H9 (cell line): ENCODE data around the gene LSM3. TPM values are rescaled to one million over a fixed set of nuclear protein-coding genes. Genes with fewer than 3 reads are reported as not detected.
A peak's percentile ranks its signal among the peaks of the same experiment; 100 is the strongest.

ENCODE experiments used
- DNase-seq: peaks from one replicate; pipeline ENCODE4 v3.0.0-alpha.2; 2017
- H2AFZ ChIP-seq: one replicate; pipeline ENCODE4 v1.6.1; 2013; ENCODE audit warnings: mild to moderate bottlenecking, low read length, control low read depth, moderate library complexity
- H2AK5ac ChIP-seq: 2 replicates; pipeline ENCODE4 v1.6.1; 2013; ENCODE audit warnings: low read length, control low read depth, mixed read lengths; ENCODE audit not compliant: insufficient read length
- H2BK120ac ChIP-seq: one replicate; pipeline ENCODE4 v1.6.1; 2013; ENCODE audit warnings: low read depth, mild to moderate bottlenecking, low read length, control low read depth, inconsistent platforms; ENCODE audit not compliant: poor library complexity, severe bottlenecking
- H2BK12ac ChIP-seq: 2 replicates; pipeline ENCODE4 v1.6.1; 2013; ENCODE audit warnings: low read length, control low read depth, mixed read lengths, low read depth; ENCODE audit not compliant: insufficient read length
- H2BK15ac ChIP-seq: 2 replicates; pipeline ENCODE4 v1.6.1; 2013; ENCODE audit warnings: low read depth, low read length, control low read depth
- H2BK20ac ChIP-seq: one replicate; pipeline ENCODE4 v1.6.1; 2013; ENCODE audit warnings: low read depth, mild to moderate bottlenecking, low read length, control low read depth, inconsistent platforms; ENCODE audit not compliant: poor library complexity, severe bottlenecking
- H2BK5ac ChIP-seq: 2 replicates; pipeline ENCODE4 v1.6.1; 2013; ENCODE audit warnings: low read length, control low read depth, mixed read lengths; ENCODE audit not compliant: insufficient read length
- H3K14ac ChIP-seq: 2 replicates; pipeline ENCODE4 v1.6.1; 2013; ENCODE audit warnings: low read length, control low read depth; ENCODE audit not compliant: insufficient read depth
- H3K18ac ChIP-seq: 2 replicates; pipeline ENCODE4 v1.6.1; 2013; ENCODE audit warnings: low read depth, mild to moderate bottlenecking, mixed read lengths, low read length, control low read depth; ENCODE audit not compliant: insufficient read length
- H3K23ac ChIP-seq: 2 replicates; pipeline ENCODE4 v1.6.1; 2013; ENCODE audit warnings: low read length, control low read depth, mixed read lengths, low read depth; ENCODE audit not compliant: insufficient read length
- H3K23me2 ChIP-seq: 2 replicates; pipeline ENCODE4 v1.6.1; 2013; ENCODE audit warnings: low read depth, mild to moderate bottlenecking, mixed read lengths, low read length, control low read depth; ENCODE audit not compliant: insufficient read length, poor library complexity, severe bottlenecking
- H3K27ac ChIP-seq: 2 replicates; pipeline ENCODE4 v1.5.1; 2013; ENCODE audit warnings: low read length, control low read depth, mixed read lengths, low read depth; ENCODE audit not compliant: insufficient read length
- H3K27me3 ChIP-seq: 2 replicates; pipeline ENCODE4 v1.6.1; 2013; ENCODE audit warnings: low read length, control low read depth, inconsistent platforms; ENCODE audit not compliant: insufficient read depth
- H3K4ac ChIP-seq: 2 replicates; pipeline ENCODE4 v1.6.1; 2013; ENCODE audit warnings: low read depth, mild to moderate bottlenecking, control low read depth, inconsistent platforms, low read length, moderate library complexity
- H3K4me1 ChIP-seq: 2 replicates; pipeline ENCODE4 v1.6.1; 2013; ENCODE audit warnings: low read length, control low read depth, inconsistent platforms; ENCODE audit not compliant: insufficient read depth
- H3K4me2 ChIP-seq: 2 replicates; pipeline ENCODE4 v1.6.1; 2013; ENCODE audit warnings: low read length, control low read depth, mixed read lengths; ENCODE audit not compliant: insufficient read length, insufficient read depth
- H3K56ac ChIP-seq: 2 replicates; pipeline ENCODE4 v1.6.1; 2013; ENCODE audit warnings: low read depth, mild to moderate bottlenecking, mixed read lengths, low read length, control low read depth; ENCODE audit not compliant: insufficient read length
- H3K79me1 ChIP-seq: 2 replicates; pipeline ENCODE4 v1.6.1; 2013; ENCODE audit warnings: low read depth, mild to moderate bottlenecking, moderate library complexity, low read length, control low read depth, inconsistent platforms; ENCODE audit not compliant: insufficient read depth, poor library complexity, severe bottlenecking
- H3K79me2 ChIP-seq: 2 replicates; pipeline ENCODE4 v1.6.1; 2013; ENCODE audit warnings: low read length, control low read depth, inconsistent platforms; ENCODE audit not compliant: insufficient read depth
- H3K9ac ChIP-seq: 2 replicates; pipeline ENCODE4 v1.6.1; 2013; ENCODE audit warnings: low read length, control low read depth, mixed read lengths; ENCODE audit not compliant: insufficient read length; ENCODE audit errors: extremely low read depth
- H3K9me3 ChIP-seq: one replicate; pipeline ENCODE4 v1.6.1; 2013; ENCODE audit warnings: low read depth, low read length, inconsistent platforms; ENCODE audit not compliant: control insufficient read depth
- H3T11ph ChIP-seq: one replicate; pipeline ENCODE4 v1.6.1; 2013; ENCODE audit warnings: mild to moderate bottlenecking, low read length, control low read depth, inconsistent platforms
- H4K20me1 ChIP-seq: one replicate; pipeline ENCODE4 v1.6.1; 2013; ENCODE audit not compliant: control insufficient read depth, insufficient read length, insufficient read depth
- H4K5ac ChIP-seq: 2 replicates; pipeline ENCODE4 v1.6.1; 2013; ENCODE audit warnings: low read depth, mild to moderate bottlenecking, mixed read lengths, low read length, control low read depth; ENCODE audit not compliant: insufficient read length
- H4K8ac ChIP-seq: replicated peaks from 2 replicates; pipeline ENCODE4 v1.6.1; 2013; ENCODE audit warnings: low read length, control low read depth, mixed read lengths, low read depth; ENCODE audit not compliant: insufficient read length
- H4K91ac ChIP-seq: 2 replicates; pipeline ENCODE4 v1.6.1; 2013; ENCODE audit warnings: low read depth, mild to moderate bottlenecking, moderate library complexity, mixed read lengths, low read length, control low read depth; ENCODE audit not compliant: insufficient read length
- H3K27ac Mint-ChIP-seq, 3 experiments: 2 replicates in 2 of 3; 3 replicates in 1 of 3; pipeline ENCODE4 v1.8.0; 2020 to 2021; ENCODE audit warnings: mixed read lengths in 3 of 3, mild to moderate bottlenecking in 1 of 3, moderate library complexity in 1 of 3
- H3K27me3 Mint-ChIP-seq: 2 replicates; pipeline ENCODE4 v1.8.0; 2021; ENCODE audit warnings: low read depth, mild to moderate bottlenecking, moderate library complexity, mixed read lengths
- H3K36me3 Mint-ChIP-seq, 3 experiments: 2 replicates in 2 of 3; 3 replicates in 1 of 3; pipeline ENCODE4 v1.8.0; 2020 to 2021; ENCODE audit warnings: low read depth in 3 of 3, mixed read lengths in 3 of 3; ENCODE audit not compliant: insufficient read depth in 1 of 3
- H3K4me1 Mint-ChIP-seq, 2 experiments: 2 replicates each; pipeline ENCODE4 v1.8.0; 2020; ENCODE audit warnings: mixed read lengths in 2 of 2
- H3K4me3 Mint-ChIP-seq, 2 experiments: 2 replicates in 1 of 2; 3 replicates in 1 of 2; pipeline ENCODE4 v1.8.0; 2020 to 2021; ENCODE audit warnings: mild to moderate bottlenecking in 2 of 2, mixed read lengths in 2 of 2, moderate library complexity in 1 of 2
- H3K9me3 Mint-ChIP-seq, 2 experiments: 2 replicates in 1 of 2; 3 replicates in 1 of 2; pipeline ENCODE4 v1.8.0; 2020; ENCODE audit warnings: mild to moderate bottlenecking in 2 of 2, mixed read lengths in 2 of 2, moderate library complexity in 1 of 2
- WGBS: extraction: QIAGEN DNeasy Blood & Tissue Kit; methylation state at CpG from one replicate; pipeline ENCODE4 v1.1.7; 2013; ENCODE audit warnings: missing lambda C conversion rate, low lambda C conversion rate, mixed read lengths; ENCODE audit not compliant: insufficient read length; ENCODE audit errors: extremely low coverage; 5-methylcytosine and 5-hydroxymethylcytosine counted together
- total RNA-seq: library from RNA; stranded (reverse); gene quantifications from 2 replicates; pipeline ENCODE4 v1.2.1, GENCODE V29; 2021
- TF ChIP-seq, protein P1 (sequence below): fragments of 200-600 bp; sonication (generic); conservative IDR thresholded peaks from 3 replicates; pipeline ENCODE4 v1.8.0; 2021; ENCODE audit warnings: antibody characterized with exemption, mild to moderate bottlenecking

LSM3 gene
- total RNA-seq, 1 experiment from 2014 or later = 24.4 TPM

DNA sequence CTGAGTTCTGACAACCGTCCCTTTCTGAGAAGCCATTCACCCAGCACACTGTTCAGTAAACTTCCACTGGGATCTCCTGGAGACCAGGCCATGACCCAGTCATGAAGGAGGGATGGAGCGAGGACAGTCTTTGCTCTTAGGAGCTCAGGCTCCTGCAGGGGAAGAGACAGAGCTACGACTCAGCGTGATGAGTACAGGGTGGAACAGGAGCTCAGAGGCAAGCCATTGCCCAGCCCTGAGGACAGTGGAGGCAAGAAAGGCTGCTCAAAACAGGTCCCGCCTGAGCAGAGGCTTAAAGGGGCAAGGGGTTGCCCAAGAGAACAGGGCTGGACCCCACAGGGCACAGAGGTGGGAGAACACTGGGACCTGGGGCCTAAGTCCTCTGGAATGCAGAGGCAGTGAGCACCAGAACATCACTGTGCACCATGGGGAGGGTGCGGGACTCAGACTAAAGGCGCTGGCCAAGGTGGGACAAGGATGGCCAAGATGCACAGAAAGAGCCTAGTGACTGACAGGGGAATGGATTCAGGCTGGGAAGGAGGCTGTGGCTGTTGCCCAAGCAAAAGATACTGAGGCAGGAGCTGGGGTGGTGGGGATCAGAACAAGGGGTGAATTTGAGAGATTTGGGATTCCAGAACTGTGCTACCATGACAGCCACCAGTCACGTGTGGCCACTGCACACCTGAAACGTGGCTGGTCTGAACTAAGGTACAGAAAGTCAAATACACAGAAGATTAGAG is 28.0 kb upstream of the LSM3 start:
- Histone ChIP-seq H3K79me1 (no peaks in the 10 kb centered on the region), H3K18ac (no peak overlapping the region), H2BK5ac (no peak overlapping the region), H4K5ac (no peak overlapping the region), H2BK12ac (no peak overlapping the region), H3K56ac (no peak overlapping the region), H3K27ac (no peak overlapping the region), H2AK5ac (no peak overlapping the region), H2BK20ac (no peak overlapping the region), H3K79me2 (no peaks in the 10 kb centered on the region), H4K20me1 (no peaks in the 10 kb centered on the region), H2AFZ (no peak overlapping the region), H3K9ac (no peak overlapping the region), H3K23ac (no peak overlapping the region), H3K27me3 (no peaks in the 10 kb centered on the region), H3K23me2 (peaks cover 2% of the 10 kb centered on the region), H3K4me1 (peaks cover 6% of the 10 kb centered on the region; the same call in 1 of the 2 replicates), H4K91ac (no peak overlapping the region), H2BK15ac (no peak overlapping the region), H3K4me2 (no peak overlapping the region), H3K4ac (no peak overlapping the region), H3K9me3 (no peaks in the 10 kb centered on the region), H3T11ph (no peak overlapping the region), H3K14ac (no peak overlapping the region), H4K8ac (no peak overlapping the region), H2BK120ac (no peak overlapping the region)
- H3K4me3 Mint-ChIP-seq = peak overlapping the region in 1 of 2 experiments; percentile 8; a peak in 1 of 5 replicates
- H3K36me3 Mint-ChIP-seq = peaks cover 12 to 60% (median 52%) of the 10 kb centered on the region in 3 experiments
- TF ChIP-seq, protein P1, sequence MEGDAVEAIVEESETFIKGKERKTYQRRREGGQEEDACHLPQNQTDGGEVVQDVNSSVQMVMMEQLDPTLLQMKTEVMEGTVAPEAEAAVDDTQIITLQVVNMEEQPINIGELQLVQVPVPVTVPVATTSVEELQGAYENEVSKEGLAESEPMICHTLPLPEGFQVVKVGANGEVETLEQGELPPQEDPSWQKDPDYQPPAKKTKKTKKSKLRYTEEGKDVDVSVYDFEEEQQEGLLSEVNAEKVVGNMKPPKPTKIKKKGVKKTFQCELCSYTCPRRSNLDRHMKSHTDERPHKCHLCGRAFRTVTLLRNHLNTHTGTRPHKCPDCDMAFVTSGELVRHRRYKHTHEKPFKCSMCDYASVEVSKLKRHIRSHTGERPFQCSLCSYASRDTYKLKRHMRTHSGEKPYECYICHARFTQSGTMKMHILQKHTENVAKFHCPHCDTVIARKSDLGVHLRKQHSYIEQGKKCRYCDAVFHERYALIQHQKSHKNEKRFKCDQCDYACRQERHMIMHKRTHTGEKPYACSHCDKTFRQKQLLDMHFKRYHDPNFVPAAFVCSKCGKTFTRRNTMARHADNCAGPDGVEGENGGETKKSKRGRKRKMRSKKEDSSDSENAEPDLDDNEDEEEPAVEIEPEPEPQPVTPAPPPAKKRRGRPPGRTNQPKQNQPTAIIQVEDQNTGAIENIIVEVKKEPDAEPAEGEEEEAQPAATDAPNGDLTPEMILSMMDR = no peak
- H3K9me3 Mint-ChIP-seq = no peaks in the 10 kb centered on the region; a peak in 1 of 5 replicates
- peak; percentile 12 for DNase-seq
- peak overlapping the region in 1 of 3 experiments; percentile 83; a peak in 3 of 7 replicates for H3K27ac Mint-ChIP-seq
- no peaks in the 10 kb centered on the region for H3K27me3 Mint-ChIP-seq
- WGBS = no CpG with 5 or more reads among the region's 9 CpGs
- H3K4me1 Mint-ChIP-seq = peaks cover 7 to 18% of the 10 kb centered on the region in 2 experiments
